Brain microvascular endothelial cell (primary cell): ENCODE measurements around the gene OR13J1.

Experiments
- DNase-seq: peaks from one replicate; pipeline ENCODE4 v3.0.0-alpha.2; 2020
- H3K27ac ChIP-seq: fragments of 250-450 bp; sonication (Bioruptor Pico); 2 replicates; pipeline ENCODE4 v1.5.1; 2020; ENCODE audit warnings: mild to moderate bottlenecking, moderate library complexity
- H3K27me3 ChIP-seq: fragments of 250-450 bp; sonication (Bioruptor Pico); replicated peaks from 2 replicates; pipeline ENCODE4 v1.5.1; 2020; ENCODE audit warnings: mild to moderate bottlenecking
- H3K36me3 ChIP-seq: fragments of 250-450 bp; sonication (Bioruptor Pico); replicated peaks from 2 replicates; pipeline ENCODE4 v1.5.1; 2020; ENCODE audit warnings: mild to moderate bottlenecking
- H3K4me3 ChIP-seq: 2 replicates; pipeline ENCODE4 v1.5.1; 2011; ENCODE audit warnings: low read depth, mild to moderate bottlenecking, control low read depth, low read length, moderate library complexity
- CTCF ChIP-seq: IDR thresholded peaks from 2 replicates; pipeline ENCODE4 v1.5.1; 2011; ENCODE audit warnings: low read depth, mild to moderate bottlenecking, moderate library complexity, low read length, control low read depth, inconsistent platforms; ENCODE audit errors: missing control alignments
- in situ Hi-C: cut with HindIII; loops from 2 replicates; pipeline ENCODE4 v1.10.0; 2017; ENCODE audit warnings: low sequenced_read_pairs, low pct_ligation_motif_present

Gene OR13J1

GRCh38 chr9:35829764-35830096 is 40.5 kb downstream of the OR13J1 start:
- no peak for DNase-seq
- no peak for TF ChIP-seq CTCF
- no peaks in the 10 kb centered on the region for H3K27me3 ChIP-seq
- no peak overlapping the region for H3K27ac ChIP-seq
- no peaks in the 10 kb centered on the region for H3K36me3 ChIP-seq
- peak overlapping the region; percentile 77 for H3K4me3 ChIP-seq
- in situ Hi-C loops: no loop called here

GRCh38 chr9:35829084-35829763 is 41.0 kb downstream of the OR13J1 start, which contains the start of gene TMEM8B:
Gene TMEM8B, plus strand, starts transcription at chr9:35829228. Its CDS starts 220 bp downstream, at chr9:35829448.
- Histone ChIP-seq H3K36me3 (no peaks in the 10 kb centered on the region), H3K27ac (peak within 1 kb of the TSS; percentile 62), H3K27me3 (no peaks in the 10 kb centered on the region), H3K4me3 (peak within 1 kb of the TSS; percentile 77)
- peak; percentile 93 for DNase-seq
- in situ Hi-C loops: no loop called here
- no peak for TF ChIP-seq CTCF

- Histone ChIP-seq H3K27me3 (no peaks in the 10 kb centered on the region), H3K27ac (peak within 1 kb of the TSS; percentile 62), H3K4me3 (peak within 1 kb of the TSS; percentile 77), H3K36me3 (no peaks in the 10 kb centered on the region)
- no peak for DNase-seq
- TF ChIP-seq CTCF: no peak
- in situ Hi-C loops: no loop called here
These were observed 41.5 kb downstream of the OR13J1 start, which contains the start of gene FAM221B for GRCh38 chr9:35828716-35829083. Gene FAM221B, minus strand, starts transcription at chr9:35828732. Its CDS starts 2,571 bp downstream, at chr9:35826161.

- in situ Hi-C loops: no loop called here
These were observed 42.7 kb downstream of the OR13J1 start for GRCh38 chr9:35827486-35827885.

GRCh38 chr9:35826071-35826701 is 44.0 kb downstream of the OR13J1 start:
- in situ Hi-C loops: no loop called here
- peak; percentile 83 for TF ChIP-seq CTCF
- H3K27me3 ChIP-seq: no peaks in the 10 kb centered on the region
- no peaks in the 10 kb centered on the region for H3K36me3 ChIP-seq
- H3K27ac ChIP-seq: no peak overlapping the region
- DNase-seq: peak; percentile 68
- no peak overlapping the region for H3K4me3 ChIP-seq

More at GRCh38 chr9:35827486-35827885, 42.7 kb downstream of the OR13J1 start:
- H3K4me3 ChIP-seq: no peak overlapping the region
- H3K27me3 ChIP-seq: no peaks in the 10 kb centered on the region
- no peak for DNase-seq
- H3K27ac ChIP-seq: no peak overlapping the region
- TF ChIP-seq CTCF: no peak
- no peaks in the 10 kb centered on the region for H3K36me3 ChIP-seq
